Fibroblast of the conjunctiva (primary cell): ENCODE measurements around the gene DPCD.

Experiments
- DNase-seq: peaks from one replicate; pipeline ENCODE4 v3.0.0-alpha.2; 2010; ENCODE audit warnings: low read depth

Gene DPCD

DNA sequence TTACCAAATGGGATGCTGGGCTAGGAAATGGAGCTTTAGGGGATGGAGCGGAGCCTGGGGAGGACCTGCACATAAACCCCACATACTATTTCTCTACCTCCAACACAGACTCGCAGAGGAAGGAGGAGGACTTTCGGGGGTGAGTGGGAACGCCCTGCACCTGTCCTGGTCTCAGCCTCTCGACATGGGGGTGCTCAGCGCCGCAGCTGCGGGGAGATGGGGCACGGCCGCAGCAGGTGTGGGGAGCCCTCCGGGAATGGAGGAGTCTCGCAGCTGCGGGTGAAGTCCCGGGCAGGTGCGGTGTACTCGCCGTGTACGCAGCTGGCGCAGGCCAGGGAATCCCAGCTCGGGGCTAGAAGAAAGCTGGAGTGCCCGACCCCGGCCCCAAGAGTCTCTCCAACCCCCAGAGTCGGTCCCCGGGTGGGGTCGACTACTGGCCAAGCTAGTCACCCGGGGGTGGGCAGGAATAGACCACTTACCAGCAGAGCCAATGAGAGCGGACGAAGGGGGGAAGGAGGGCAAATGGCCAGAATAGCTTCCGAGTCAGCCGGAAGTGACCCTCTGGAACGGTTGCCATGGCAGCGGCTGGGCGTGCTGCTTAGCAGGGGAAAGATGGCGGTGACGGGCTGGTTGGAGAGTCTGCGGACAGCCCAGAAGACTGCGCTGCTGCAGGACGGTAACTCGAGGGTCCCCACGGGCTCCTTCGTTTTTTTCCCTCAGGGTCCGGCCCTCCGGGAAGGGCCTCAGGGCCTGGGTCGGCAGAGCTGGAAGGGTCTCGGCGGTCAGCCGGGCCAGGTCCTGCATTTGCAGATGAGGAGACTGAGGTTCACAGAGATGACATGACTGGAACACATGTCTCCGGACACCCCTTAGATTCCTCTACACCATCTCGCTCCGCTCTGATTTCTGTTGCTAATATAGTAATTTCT, at the start of gene DPCD, which contains the start of gene POLL:
Gene DPCD, plus strand, starts transcription at position 597 of the 929 bp plus-strand sequence. Its CDS starts 16 bp downstream, at position 613.
Gene POLL, minus strand, starts transcription at position 533 of the 929 bp plus-strand sequence. CDS start 897 bp downstream, outside the sequence.
- peak; percentile 94 for DNase-seq

DNA sequence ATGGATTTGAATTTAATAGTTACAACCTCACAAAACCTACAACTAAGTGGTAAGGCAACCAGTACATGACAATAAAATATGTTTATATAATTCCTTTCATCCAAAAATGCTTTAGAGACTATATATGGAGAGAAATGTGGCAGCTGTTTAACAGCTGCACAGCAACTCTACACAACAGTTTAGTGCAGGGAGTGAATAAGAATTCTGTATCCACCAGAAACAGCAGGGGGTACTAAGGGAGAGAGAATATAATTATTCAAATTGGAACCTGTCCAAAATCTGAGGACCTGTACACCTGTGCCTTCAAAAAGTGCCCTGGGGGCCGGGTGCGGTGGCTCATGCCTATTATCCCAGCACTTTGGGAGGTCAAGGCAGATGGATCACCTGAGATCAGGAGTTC, 49.7 kb upstream of the DPCD start:
- no peak for DNase-seq

DNA sequence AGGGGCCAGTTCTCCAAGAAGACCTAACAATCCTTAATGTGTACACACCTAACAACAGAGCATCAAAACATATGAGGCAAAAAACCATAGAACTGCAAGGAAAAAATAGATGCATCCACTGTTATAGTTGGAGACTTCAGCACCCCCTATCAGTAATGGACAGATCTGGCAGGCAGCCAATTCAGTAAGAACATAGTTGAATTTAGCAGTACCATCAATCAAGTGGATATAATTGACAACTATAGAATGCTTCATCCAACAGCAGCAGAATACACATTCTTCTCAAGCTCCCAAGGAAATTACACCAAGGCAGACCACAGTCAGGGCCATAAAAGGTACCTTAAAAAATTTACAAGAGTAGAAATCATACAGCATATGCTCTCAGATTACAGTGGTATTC, 42.2 kb upstream of the DPCD start:
- DNase-seq: no peak

DNA sequence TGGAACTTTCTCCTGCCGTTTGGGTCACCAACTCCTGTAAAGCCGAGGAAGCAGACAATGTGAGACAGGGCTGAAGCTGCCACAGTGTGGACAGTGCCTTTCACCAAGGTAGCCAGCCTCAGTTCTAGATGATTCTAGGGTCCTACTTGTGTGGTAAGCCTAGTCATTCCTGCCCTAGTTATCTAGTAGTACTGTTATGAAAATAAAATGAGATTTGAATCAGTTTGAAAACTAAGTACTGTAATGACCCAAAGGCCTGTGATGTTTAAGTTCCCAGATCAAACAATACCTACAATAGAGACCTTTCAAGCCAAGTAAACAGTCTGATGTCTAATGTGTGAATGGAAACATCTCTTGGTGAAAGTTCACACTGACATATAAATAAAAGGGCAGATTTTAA, 37.2 kb upstream of the DPCD start:
- no peak for DNase-seq

DNA sequence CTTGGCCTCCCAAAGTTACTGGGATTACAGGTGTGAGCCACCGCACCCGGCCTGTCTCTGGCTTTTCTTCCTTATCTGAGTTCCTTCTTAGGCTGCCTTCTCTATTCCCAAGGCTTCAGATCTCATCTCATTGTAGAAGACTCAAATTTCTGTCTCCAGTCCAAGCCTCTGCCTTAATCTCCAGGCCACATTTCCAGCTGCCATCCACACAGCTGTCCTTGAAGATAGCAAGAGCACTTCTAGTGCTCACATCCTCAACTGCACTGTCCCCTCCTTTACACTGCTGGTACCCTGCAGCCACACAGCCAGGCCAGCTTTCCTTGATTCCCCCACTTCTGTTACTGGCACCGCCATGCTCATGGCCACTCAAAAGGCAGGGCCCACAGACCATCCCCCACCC, 35.7 kb upstream of the DPCD start:
- no peak for DNase-seq

DNA sequence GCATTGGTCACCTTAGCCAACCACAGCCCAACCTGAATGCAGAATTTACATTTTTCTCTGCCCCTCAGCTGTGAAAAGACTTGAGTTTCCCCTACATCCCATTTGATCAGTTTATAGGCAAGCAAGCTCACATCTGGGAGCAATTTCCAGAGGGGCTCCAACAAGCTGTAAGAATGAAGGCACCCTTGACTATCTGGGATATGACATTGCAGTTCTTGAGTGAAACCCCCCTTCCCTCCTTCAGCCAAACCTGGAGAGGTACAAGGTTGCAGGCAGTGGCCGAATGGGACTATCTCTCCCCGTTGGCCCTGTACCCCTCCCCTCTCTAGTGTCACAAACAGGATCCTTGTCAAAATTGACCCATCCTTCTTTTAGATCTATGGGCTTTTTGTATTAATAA, 30.6 kb upstream of the DPCD start:
- no peak for DNase-seq

DNA sequence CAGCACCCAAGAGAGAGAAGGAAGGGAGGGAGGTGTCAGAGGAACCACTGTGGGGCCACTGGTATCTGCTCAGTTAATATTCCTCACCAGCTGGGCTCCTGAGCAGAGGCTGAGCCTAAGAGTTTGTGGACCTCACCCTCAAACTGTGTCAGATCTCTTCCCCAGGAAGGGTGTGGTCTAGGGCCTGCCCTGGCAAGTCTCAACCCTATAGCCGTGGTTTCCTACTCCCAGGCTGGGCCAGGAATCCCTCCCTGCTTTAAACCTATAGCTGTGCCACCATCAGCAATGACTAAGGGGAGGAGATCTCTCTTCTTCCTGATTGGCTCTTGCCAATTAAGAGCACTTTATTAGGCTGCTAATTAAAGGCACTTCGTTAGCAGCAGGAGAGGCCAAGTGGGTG, 29.9 kb upstream of the DPCD start:
- DNase-seq: no peak

DNA sequence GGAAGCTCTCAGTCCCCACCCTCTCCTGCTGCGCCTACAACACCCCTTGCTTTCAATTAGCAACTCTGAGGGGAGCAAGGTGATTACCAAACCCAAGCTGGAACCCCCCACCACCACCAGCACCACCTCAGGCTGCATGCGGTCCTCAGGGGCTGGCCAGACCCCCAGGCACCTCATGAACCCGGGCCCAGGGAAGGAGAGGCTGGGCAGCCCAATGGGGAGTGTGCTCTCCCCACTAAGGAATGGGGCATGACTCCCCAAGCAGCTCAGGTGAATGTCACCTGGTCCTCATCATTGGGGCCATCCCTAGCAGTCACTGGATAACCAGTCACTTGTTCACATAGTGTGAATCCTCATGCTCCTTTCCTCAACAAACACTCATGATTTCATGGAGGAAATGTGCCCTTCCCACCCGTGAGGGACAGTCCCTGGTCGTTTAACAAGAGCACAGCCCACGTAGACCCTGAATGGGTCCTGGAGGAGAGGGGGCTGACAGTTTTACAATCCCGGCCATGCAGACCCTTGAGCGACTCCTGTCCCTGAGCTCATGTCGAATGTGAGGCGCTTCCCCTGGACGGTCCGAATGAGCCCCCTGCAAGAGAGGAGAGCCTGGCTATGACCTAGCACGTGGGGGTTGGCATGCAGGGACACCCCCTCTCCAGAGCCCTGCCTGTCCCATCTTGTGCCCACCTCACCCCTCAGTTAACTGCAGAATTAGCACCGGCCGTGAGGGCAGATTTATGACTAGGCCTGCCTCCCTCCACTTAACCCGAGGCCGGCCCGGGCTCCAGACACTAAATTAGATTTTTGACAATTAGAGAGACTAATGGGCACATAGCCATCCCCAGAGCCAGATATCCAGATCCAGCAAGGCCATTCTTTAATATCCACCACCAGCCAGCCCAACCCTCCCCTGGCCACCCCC, 29.2 kb upstream of the DPCD start:
- DNase-seq: no peak

DNA sequence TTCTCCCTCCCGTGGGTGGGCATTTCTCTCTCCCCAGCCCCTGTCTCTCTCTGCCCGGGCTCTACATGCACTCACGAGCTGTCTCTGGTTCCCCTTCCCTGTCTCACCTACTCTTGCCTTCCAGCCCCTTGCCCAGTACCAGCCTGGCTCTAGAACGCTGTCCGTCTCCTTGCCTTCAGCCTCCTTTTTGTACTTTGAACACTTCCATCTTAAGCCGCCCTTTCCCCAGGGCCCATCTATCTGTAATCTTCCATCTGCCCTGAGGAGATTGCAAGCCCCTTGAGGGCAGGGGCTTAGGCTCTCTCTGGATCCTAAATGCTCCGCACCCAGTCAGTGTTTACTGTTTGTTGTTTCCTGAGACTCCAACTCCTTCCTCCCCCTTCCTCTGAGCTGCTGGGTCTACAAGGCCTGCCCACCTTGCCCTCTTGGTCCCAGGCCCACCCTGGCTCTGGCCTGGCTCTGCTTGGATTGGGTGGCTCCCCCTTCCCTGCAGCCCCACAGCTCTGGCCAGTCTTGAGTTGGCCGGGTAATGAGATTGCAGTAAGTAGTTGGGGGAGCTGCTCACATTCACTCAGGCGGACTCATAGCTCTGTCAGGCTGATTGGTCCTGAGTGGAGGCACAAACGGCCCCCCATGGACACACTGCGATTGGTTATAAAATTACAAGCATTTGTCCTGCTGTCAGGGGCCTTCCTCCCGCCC, 28.4 kb upstream of the DPCD start:
- DNase-seq: no peak

DNA sequence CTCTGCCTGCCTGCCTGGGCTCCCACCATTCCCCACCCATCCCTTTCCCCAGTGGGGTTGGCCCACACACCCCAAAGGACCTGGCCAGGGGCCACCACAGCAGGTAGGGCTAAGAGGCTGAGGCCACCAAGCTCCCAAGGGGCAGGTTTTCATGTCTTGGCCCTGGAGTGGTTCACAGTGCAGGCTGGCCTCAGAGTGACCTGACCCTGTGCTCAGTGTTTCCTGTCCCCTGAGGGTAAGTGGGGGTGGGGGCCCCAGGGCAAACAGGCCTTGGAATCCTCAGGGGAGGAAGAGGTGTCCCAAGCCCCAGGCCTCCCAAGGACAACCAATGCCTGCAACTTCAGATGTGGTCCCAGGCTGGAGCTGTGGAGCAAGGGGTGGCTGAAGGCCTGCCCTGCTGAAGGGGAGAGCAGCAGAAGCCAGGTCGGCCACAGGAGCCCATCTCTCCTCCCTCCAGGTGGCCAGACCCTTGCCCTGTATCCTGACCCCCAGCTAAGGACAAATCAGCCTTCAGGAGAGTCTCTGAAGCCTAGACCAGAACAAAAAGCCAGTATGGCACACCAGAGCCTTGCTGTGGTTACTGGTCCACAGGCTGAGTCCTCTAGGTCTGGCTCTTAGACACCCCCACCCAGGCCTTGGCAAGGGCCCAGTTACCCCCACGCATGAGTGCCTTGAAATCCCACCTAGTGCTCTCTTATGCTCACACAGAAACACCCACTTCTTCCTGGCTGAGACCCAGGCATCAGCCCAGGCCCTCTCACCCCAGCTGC, 27.6 kb upstream of the DPCD start:
- DNase-seq: no peak

DNA sequence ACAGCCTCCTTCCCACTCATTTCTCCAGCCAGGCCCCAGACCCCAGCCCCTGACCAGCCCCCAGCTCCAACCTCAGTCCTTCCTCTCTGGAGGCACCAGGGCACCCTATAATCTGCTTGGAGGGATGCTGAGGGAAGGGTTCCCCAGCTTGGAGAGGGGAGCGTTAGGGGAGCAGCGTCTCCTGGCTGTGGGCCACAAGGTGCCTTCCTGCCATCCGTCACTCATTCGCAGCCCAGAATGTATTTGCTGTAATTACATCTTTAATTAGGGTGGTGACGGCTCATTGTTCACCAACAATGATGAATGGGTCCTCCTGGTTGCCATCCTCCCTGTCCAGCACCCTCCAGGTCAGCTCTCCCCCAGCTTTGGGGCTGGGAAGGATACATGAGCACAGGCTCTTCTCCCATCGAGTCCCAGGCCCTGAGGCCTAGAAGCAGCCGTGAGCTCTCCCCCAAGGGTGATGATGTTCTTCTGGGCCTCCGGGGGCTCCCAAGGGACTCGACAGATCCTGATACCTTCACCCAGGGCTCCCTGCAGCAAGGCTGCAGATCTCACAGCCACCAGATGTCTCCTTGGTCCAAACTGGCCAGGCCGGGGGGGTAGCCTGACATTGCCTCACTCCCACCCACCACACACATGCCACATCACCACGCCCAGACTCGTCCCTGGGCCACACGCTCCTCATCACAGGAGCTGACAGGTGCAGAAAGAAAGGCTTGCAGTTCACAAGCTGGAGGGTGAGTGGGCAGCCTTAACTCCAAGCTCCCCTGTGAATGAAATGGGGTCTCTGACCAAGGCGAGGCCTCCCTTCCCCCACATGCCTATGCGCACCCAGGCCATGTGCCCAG, 26.8 kb upstream of the DPCD start:
- no peak for DNase-seq

DNA sequence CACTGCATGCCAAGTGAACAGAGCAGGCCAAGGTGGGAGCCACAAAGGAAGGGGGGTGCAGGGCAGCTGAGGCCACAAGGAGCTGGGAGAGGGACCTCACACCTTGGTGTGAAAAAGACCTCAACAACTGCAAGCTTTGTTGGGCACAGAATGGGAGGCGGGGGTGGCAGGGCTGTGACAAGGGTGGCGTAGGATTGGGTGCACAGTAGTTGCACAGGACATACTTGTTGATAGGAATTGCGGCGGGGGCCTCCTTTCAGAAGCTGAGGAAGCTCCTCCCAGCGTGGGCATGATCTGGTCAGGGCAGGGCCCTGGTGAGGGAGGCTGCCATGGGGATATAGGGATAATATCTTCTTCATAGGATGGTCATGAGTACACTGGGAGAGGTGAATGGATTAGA, 25.9 kb upstream of the DPCD start:
- DNase-seq: no peak

DNA sequence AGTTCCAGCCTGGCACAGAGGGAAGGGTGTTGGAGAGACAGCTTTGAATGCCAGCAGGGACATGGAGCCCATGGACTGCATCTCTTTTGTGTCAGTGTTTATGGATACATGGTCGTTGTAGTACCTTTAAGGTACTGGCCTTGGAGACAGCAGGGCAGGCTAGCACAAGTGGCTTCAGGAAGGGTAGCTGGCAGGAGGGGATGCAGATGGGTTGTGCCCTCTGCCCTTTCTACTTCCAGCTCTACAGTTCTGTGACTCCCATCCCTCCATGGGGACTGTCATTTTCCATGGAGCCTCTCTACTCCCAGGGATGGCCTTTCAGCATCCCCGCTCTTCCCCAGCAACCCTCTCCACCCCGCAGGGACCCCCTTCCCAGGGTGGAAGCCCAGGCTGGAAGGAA, 25.1 kb upstream of the DPCD start:
- DNase-seq: no peak

DNA sequence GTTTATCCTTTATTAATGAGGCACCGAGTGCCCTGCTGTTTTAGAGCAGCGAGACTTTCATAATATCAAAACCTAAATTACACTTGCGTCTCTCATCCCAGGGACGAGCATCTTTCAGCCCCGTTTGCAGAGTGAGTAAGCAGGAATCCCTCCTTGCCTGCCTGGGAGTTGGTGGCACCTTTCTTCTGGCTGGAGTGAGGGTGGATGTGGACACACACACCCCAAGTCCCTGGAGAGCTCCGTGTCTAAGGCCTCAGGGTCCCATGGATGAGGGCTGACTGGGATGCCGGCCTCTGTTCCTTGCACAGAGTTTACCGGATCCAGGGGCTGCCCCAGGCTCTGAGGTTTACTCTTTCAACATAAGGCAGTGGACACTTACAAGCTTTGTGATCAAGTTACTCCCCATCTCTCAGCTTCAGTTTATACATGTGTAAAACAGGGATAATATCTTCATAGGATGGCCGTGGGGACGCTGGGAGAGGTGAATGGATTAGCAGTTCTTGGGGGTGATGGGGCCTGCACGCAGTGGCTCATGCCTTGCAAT, 24.6 kb upstream of the DPCD start:
- DNase-seq: no peak

DNA sequence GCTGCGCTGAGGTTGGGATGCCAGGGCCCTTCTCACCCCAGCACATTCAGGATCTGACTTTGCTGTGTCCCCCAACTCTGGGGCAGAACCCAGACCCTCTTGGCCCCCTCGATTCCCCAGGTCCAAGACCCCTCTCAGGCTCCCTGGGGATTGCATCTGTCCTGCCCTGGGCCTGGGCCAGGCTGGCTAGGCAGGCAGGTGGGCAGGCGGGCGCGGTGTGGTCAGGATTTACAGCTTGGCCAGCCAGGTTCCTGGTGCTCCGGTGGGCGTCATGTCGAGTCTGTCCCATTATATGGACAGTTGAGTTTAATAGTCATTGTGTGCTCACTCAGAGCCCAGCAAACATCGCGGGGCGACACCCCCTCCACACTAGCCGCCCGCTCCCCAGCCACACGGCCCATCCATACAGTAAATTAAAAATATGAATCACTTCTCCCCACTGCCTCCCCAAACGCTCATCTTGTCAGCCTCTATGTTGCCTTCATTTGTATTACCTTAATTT, 23.6 kb upstream of the DPCD start:
- DNase-seq: no peak

DNA sequence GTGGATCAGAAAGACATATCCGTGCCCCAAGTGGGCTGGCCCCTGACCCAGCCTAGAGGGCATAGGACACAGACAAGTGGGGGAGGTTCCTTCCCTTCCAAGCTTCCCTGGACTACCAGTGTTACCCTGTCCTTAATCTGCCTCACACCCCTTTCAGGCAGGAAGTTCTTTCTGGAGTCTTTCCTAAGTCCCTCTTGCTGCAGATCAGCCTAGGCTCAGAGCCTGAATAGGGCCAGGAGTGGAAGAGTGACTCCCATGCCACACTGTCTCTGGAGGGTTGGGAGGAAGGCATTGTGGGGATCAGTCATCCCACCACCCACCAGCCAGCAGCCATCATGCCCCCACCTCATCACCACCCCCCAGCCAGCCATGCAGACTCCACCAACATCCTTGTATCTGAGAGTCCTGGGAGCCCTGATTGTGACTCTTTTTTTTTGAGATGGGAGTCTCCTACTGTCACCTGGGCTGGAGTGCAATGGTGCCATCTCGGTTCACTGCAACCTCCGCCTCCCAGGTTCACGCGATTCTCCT, 22.7 kb upstream of the DPCD start:
- no peak for DNase-seq

DNA sequence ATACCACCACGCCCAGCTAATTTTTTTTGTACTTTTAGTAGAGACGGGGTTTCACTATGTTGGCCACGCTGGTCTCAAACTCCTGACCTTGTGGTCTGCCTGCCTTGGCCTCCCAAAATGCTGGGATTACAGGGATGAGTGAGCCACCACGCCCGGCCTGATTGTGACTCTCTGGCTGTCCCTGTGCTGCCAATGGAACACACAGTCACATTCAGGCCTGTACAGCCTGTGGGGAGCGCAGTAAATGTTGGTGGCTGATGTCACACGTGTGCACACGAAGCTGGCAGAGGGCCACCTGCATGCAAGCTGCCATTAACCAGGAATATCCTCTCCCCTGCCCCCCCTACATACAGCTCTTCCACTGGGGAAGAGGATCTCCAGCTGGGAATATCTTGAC, 22.2 kb upstream of the DPCD start:
- DNase-seq: no peak

DNA sequence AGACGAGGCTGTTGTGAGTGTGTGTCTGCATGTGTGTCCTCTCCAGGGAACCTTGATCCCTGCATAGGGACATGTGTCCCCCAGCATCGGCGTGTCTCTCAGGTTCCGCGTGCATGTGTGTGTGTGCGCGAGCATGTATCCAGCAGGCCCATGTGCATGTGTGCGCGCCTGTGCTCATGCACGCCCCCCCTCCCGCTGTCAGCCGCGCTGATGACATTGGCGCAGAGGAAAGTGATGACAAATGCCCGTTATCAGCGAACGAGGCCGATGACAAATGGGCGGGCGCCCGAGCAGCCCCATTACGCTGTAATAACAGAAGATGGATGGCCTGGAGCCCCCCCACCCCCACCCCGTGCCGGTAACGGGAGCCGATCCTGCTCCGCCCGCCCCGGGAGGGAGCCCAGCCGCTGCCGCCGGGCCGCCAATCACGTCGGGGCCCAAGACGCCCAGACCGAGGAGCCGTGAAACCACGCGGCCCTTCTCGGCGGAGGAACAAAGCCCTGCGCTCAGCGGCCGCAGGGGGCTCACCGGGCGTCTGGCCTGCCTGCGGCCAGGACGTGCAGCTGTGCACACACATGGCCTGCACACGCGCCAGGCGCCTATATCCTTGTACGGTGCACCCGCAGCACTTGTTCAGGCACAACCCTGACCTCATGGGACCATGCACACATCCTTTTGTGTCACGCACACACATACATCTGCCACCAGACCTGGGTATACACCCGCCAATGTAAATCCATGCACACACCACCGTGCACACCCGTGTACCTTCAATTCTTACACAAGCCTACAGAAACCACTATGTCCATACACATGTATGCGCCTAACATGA, 21.6 kb upstream of the DPCD start:
- DNase-seq: no peak
